Fibroblast of lung (primary cell): Measurements from ENCODE around the gene ZAR1L.

Experiments
- CTCF ChIP-seq, 2 donors: IDR thresholded peaks in 1 of 2; conservative IDR thresholded peaks in 1 of 2; 1 replicate in 1 of 2; 2 replicates in 1 of 2; pipeline ENCODE4 v1.5.1; 2011 to 2012; ENCODE audit warnings: low read length in 2 of 2, control low read depth in 1 of 2, inconsistent platforms in 1 of 2, low read depth in 1 of 2, mild to moderate bottlenecking in 1 of 2
- EZH2 ChIP-seq: IDR thresholded peaks from 2 replicates; pipeline ENCODE4 v1.5.1; 2012; ENCODE audit warnings: low read length, control low read depth, mild to moderate bottlenecking; ENCODE audit errors: missing control alignments

- TF ChIP-seq CTCF (conservative IDR thresholded peaks at IDR 0.05 in 1 of 2, IDR thresholded peaks at IDR 0.05 in 1 of 2; ENCODE audit: low read depth in 1 of 2, low read length in 2 of 2) (no peak), EZH2 (no peak)
These were observed 53.0 kb downstream of the ZAR1L start for GRCh38 chr13:32262165-32262564.
